ENCODE results near the gene MYL5. TPM values are rescaled to one million over a fixed set of nuclear protein-coding genes. Genes with fewer than 3 reads are reported as not detected.
"Not testable (repeated sequence)": the region's sequence is repeated elsewhere in the genome, so short reads cannot be mapped to it uniquely, and the experiment has no call there.

The MYL5 gene
- total RNA-seq, 1 donor from 2014 or later: 3.7 TPM

- no peak for FAIRE-seq
- no peak for DNase-seq (ENCODE audit: low spot score in 2 of 2)
Measured at GRCh38 chr4:704198-704891, 30.0 kb downstream of the MYL5 start.

- no peak for FAIRE-seq
Measured at GRCh38 chr4:704971-705277, 30.6 kb downstream of the MYL5 start.

GRCh38 chr4:705278-706082, 31.1 kb downstream of the MYL5 start, which contains the start of gene PCGF3:
Gene PCGF3 (plus strand): TSS chr4:705832. CDS start chr4:733681, 27,849 bp downstream.
- DNase-seq (ENCODE audit: low spot score in 2 of 2): peak; percentile 100
- no peak for FAIRE-seq

More at GRCh38 chr4:704971-705277, 30.6 kb downstream of the MYL5 start:
- DNase-seq (ENCODE audit: low spot score in 2 of 2): peak in 1 of 2 donors; percentile 35

GRCh38 chr4:706083-706633, 31.8 kb downstream of the MYL5 start:
- not testable (repeated sequence) for DNase-seq (ENCODE audit: low spot score in 2 of 2); FAIRE-seq

- no peak for FAIRE-seq
- no peak for DNase-seq (ENCODE audit: low spot score in 2 of 2)
Measured at GRCh38 chr4:706834-707598, 32.7 kb downstream of the MYL5 start.

GRCh38 chr4:707929-708630, 33.7 kb downstream of the MYL5 start:
- FAIRE-seq (no peak), DNase-seq (ENCODE audit: low spot score in 2 of 2) (no peak)

GRCh38 chr4:708631-708933, 34.2 kb downstream of the MYL5 start:
- DNase-seq (ENCODE audit: low spot score in 2 of 2) (no peak), FAIRE-seq (no peak)

- no peak for DNase-seq (ENCODE audit: low spot score in 2 of 2)
- no peak for FAIRE-seq
Measured at GRCh38 chr4:709348-709747, 35.0 kb downstream of the MYL5 start.

GRCh38 chr4:710116-710515, 35.8 kb downstream of the MYL5 start:
- no peak for DNase-seq (ENCODE audit: low spot score in 2 of 2)
- no peak for FAIRE-seq

- no peak for FAIRE-seq
- no peak for DNase-seq (ENCODE audit: low spot score in 2 of 2)
Measured at GRCh38 chr4:710916-711315, 36.6 kb downstream of the MYL5 start.

- FAIRE-seq: peak; percentile 48
- no peak for DNase-seq (ENCODE audit: low spot score in 2 of 2)
Measured at GRCh38 chr4:712093-712492, 37.8 kb downstream of the MYL5 start.

GRCh38 chr4:712916-713632, 38.7 kb downstream of the MYL5 start:
- FAIRE-seq: no peak
- no peak for DNase-seq (ENCODE audit: low spot score in 2 of 2)

GRCh38 chr4:714087-714486, 39.7 kb downstream of the MYL5 start:
- no peak for FAIRE-seq
- DNase-seq (ENCODE audit: low spot score in 2 of 2): no peak

GRCh38 chr4:717601-718320, 43.4 kb downstream of the MYL5 start:
- FAIRE-seq (no peak), DNase-seq (ENCODE audit: low spot score in 2 of 2) (no peak)

- no peak for DNase-seq (ENCODE audit: low spot score in 2 of 2)
- FAIRE-seq: no peak
Measured at GRCh38 chr4:718460-718859, 44.1 kb downstream of the MYL5 start.

- FAIRE-seq (no peak), DNase-seq (ENCODE audit: low spot score in 2 of 2) (no peak)
Measured at GRCh38 chr4:720111-720860, 45.9 kb downstream of the MYL5 start.

GRCh38 chr4:721261-722168, 47.2 kb downstream of the MYL5 start:
- no peak for FAIRE-seq
- DNase-seq (ENCODE audit: low spot score in 2 of 2): no peak

All from frontal cortex (tissue), 4 donors.